Choroid plexus epithelial cell (primary cell): ENCODE measurements around the gene ID3.

Experiments used
- DNase-seq: peaks from one replicate; pipeline ENCODE4 v3.0.0-alpha.2; 2010; ENCODE audit warnings: low read depth
- H3K4me3 ChIP-seq: 2 replicates; pipeline ENCODE4 v1.5.1; 2011; ENCODE audit warnings: low read depth, mild to moderate bottlenecking, control low read depth, low read length, moderate library complexity
- TF ChIP-seq, protein P1 (sequence below): conservative IDR thresholded peaks from 2 replicates; pipeline ENCODE4 v1.5.1; 2011; ENCODE audit warnings: low read depth, mild to moderate bottlenecking, control low read depth, inconsistent platforms, low read length, moderate library complexity

Gene ID3

DNA sequence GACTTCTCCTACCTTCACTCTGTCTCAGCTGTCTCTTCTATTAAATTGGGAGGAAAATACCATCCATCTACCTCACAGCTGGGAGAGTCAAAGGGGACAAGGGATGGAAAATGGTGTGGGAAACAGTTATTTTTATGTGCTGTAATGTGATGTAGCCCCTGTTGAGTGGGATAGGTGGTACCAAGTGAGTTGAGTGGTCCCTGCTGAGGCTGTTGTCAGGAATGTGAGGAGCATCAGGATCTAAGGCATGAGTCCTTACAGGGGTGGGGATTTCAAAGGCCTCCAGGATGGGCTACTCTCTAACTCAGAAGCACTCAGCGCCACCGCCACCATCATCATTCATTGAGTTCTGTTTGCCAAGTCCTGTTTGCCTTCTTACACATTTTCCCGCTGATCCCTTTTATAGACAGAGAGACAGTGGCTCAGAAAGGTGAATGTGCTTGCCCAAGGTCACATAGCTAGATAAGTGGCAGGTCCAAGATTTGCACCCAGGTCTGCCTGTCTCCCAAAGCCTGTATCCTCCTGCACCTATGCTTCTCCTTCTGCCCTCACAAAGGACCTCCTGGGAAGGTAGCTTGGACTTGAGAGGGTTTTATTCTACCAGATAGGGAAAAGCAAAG is 4.6 kb upstream of the ID3 start:
- H3K4me3 ChIP-seq = no peak overlapping the region
- no peak for DNase-seq
- TF ChIP-seq, protein P1, sequence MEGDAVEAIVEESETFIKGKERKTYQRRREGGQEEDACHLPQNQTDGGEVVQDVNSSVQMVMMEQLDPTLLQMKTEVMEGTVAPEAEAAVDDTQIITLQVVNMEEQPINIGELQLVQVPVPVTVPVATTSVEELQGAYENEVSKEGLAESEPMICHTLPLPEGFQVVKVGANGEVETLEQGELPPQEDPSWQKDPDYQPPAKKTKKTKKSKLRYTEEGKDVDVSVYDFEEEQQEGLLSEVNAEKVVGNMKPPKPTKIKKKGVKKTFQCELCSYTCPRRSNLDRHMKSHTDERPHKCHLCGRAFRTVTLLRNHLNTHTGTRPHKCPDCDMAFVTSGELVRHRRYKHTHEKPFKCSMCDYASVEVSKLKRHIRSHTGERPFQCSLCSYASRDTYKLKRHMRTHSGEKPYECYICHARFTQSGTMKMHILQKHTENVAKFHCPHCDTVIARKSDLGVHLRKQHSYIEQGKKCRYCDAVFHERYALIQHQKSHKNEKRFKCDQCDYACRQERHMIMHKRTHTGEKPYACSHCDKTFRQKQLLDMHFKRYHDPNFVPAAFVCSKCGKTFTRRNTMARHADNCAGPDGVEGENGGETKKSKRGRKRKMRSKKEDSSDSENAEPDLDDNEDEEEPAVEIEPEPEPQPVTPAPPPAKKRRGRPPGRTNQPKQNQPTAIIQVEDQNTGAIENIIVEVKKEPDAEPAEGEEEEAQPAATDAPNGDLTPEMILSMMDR = no peak

DNA sequence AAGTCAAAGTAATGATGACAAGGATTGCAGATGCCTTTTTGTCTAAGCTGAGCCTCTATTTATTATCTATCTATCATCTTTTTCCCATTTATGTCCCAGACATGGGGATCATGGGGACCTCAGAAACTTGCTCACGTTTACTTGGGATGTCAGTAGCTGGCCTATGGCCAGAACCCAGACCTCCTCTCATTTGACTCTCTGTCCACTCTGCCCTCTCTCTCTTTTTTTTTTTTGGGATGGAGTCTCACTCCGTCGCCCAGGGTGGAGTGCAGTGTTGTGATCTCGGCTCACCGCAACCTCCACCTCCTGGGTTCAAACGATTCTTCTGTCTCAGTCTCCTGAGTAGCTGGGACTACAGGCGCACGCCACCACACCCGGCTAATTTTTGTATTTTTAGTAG is 3.7 kb upstream of the ID3 start:
- TF ChIP-seq, protein P1 = no peak
- no peak overlapping the region for H3K4me3 ChIP-seq
- DNase-seq = peak; percentile 20

DNA sequence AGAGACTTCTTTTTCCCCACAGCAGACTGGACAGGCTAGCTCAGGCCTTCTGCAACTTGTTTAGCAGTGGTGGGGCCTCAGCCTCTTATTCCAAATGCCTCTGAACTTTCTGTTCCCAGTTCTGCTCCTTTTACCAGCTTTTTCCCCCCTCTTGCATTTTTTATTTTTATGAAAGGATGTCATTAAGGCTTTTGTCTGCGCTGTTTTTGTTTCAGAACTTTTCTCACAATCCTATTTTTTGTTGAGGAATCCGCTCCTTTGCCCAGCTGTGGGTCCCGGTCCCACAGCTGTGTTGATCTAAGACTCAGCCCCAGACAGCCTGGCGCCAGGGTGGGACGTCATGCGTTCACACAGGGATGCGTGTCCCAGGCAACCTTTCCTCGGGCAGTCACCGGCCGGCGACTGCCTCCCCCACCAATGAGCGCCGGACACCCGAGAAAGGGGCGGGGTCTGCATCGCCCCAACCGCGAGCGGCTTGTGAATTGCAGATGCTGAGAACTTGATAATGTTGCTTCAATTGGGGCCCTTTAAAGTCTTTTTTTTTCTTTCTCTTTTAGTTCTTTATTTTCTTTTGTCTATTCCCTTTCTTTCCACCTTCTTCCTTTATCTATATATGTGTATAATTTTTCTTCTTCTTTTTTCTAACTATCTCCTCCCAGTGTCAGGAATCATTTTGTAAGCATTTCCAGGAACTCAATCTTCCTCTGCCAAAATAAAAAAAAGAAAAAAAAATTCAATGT is 3.0 kb upstream of the ID3 start:
- TF ChIP-seq, protein P1 = no peak
- peak overlapping the region; percentile 25 for H3K4me3 ChIP-seq
- DNase-seq = peak; percentile 99

DNA sequence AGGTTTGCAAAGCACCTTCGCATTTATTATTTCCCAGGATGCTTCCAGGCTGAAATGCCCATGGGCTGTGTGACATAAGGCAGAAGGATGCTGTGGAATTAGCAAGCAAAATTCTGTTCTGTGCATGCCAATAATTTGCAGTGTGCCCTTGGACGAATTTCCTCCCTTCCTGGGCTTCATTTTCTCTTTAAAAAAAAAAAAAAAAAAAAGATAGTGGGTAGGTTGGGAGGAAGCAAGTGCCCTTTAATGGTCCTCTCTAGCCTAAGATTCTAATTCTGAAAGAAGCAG is 2.5 kb upstream of the ID3 start:
- no peak for DNase-seq
- no peak overlapping the region for H3K4me3 ChIP-seq
- TF ChIP-seq, protein P1 = no peak

DNA sequence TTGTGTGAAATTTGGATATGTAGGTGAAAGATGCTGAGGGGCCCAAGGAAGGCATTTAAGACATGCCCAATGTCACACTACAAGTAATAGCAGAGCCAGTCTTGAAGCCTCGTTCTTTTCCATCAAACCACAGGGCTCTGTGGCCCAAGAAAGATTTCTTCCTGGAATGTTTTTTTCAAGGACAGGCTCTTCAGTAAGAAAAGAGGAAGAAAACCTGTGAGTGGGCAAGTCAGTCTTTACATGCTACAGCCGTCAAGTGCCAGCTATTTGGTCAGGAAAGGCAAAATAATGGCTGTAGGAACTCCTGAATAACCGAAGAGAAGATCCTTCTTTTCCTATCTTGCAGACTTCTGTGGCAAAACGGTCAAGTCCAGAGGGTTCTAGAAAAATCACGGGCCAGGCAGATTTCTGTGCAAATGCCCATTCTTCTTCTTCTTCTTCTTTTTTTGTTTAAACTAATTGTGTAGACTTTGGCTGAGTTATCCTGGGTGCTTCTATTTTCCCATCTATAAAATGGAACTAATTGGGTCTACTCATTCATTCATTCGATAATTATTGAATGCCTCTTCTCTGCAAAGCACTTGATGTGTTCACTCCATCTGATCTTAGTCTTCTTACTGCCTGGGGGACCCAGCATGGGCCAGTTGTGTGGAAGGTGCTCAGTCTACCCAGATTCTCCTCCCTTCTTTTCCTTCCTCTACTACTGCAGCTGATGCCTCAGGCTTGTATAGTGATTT is 1.9 kb upstream of the ID3 start:
- peak; percentile 24 for DNase-seq
- TF ChIP-seq, protein P1 = no peak
- H3K4me3 ChIP-seq = no peak overlapping the region

DNA sequence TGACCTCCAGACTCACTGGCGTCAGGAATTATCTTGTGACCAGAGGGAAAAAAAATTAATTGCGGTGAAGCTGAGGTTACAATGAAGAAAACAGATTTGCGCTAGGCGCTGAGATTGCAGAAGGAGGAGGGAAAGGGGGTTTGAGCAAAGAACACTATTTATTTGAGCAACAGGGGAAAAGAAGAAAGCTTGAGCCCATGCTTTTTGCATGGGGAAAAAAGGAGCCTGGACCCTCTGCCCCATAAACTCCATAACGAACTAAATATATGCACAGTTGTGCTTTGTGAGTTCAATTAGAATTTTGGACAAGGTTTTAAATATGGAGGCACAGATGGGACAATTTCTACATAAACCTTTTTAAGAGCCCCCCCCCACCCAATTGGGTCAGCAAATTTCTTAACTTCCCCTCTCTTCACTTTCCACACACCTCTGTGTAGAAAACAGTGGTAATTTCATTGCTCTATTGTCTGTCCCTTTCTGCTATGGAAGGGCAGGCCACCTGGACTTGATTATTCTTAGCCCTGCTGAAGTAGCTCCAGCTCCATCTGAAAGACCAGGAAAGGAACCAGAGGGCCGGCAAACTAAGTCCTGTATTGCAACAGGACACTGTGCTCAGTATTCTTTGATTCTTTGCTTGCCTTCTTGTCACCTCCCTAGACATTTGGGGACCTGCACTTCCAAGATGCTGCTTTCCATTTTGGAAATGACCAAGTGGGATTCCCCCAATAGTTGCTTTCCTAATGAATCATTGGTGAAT is 862 bp upstream of the ID3 start:
- DNase-seq = peak; percentile 83
- peak overlapping the region; percentile 91 for H3K4me3 ChIP-seq
- TF ChIP-seq, protein P1 = no peak
